ENCODE data around the gene TNNI3K. TPM values are rescaled to one million over a fixed set of nuclear protein-coding genes. Genes with fewer than 3 reads are reported as not detected.

TNNI3K gene
- total RNA-seq, 1 experiment from 2014 or later = not detected

GRCh38 chr1:74526708-74527107 lies 291.5 kb downstream of the TNNI3K start:
- peaks cover 5% of the 10 kb centered on the region; the same call in 1 of the 2 replicates for H3K4me1 ChIP-seq (ENCODE audit: insufficient read depth, low read length)
- H3K79me1 ChIP-seq (ENCODE audit: insufficient read depth, low read depth, low read length, poor library complexity, severe bottlenecking) = no peaks in the 10 kb centered on the region
- H4K91ac ChIP-seq (ENCODE audit: insufficient read length, low read depth, low read length) = no peak overlapping the region
- no peak overlapping the region for H3K4ac ChIP-seq (ENCODE audit: low read depth, low read length)
- Mint-ChIP-seq H3K9me3 (no peaks in the 10 kb centered on the region; a peak in 1 of 5 replicates), H3K4me1 (peaks cover 41 to 49% of the 10 kb centered on the region in 2 experiments), H3K4me3 (no peak overlapping the region), H3K27ac (no peak overlapping the region), H3K27me3 (ENCODE audit: low read depth) (no peaks in the 10 kb centered on the region), H3K36me3 (ENCODE audit: insufficient read depth in 1 of 3, low read depth in 3 of 3) (no peaks in the 10 kb centered on the region; a peak in 1 of 7 replicates)
- H4K8ac ChIP-seq (replicated peaks; ENCODE audit: insufficient read length, low read depth, low read length) = no peak overlapping the region
- H3K23ac ChIP-seq (ENCODE audit: insufficient read length, low read depth, low read length) = no peak overlapping the region
- H3K23me2 ChIP-seq (ENCODE audit: insufficient read length, low read depth, low read length, poor library complexity, severe bottlenecking) = no peaks in the 10 kb centered on the region
- H3K4me2 ChIP-seq (ENCODE audit: insufficient read depth, insufficient read length, low read length) = no peak overlapping the region
- no peak overlapping the region for H4K5ac ChIP-seq (ENCODE audit: insufficient read length, low read depth, low read length)
- H2AFZ ChIP-seq (ENCODE audit: low read length) = no peak overlapping the region
- H3K9me3 ChIP-seq (ENCODE audit: control insufficient read depth, low read depth, low read length) = no peaks in the 10 kb centered on the region
- no peak overlapping the region for H2BK15ac ChIP-seq (ENCODE audit: low read depth, low read length)
- DNase-seq = no peak
- H2BK5ac ChIP-seq (ENCODE audit: insufficient read length, low read length) = no peak overlapping the region
- H2BK20ac ChIP-seq (ENCODE audit: low read depth, low read length, poor library complexity, severe bottlenecking) = no peak overlapping the region
- no peak overlapping the region for H3K27ac ChIP-seq (ENCODE audit: insufficient read length, low read depth, low read length)
- no peaks in the 10 kb centered on the region for H4K20me1 ChIP-seq (ENCODE audit: control insufficient read depth, insufficient read depth, insufficient read length)
- no peak overlapping the region for H2BK12ac ChIP-seq (ENCODE audit: insufficient read length, low read depth, low read length)
- no peak overlapping the region for H3K56ac ChIP-seq (ENCODE audit: insufficient read length, low read depth, low read length)
- no peak overlapping the region for H3T11ph ChIP-seq (ENCODE audit: low read length)
- H3K79me2 ChIP-seq (ENCODE audit: insufficient read depth, low read length) = no peaks in the 10 kb centered on the region
- TF ChIP-seq, protein P1, sequence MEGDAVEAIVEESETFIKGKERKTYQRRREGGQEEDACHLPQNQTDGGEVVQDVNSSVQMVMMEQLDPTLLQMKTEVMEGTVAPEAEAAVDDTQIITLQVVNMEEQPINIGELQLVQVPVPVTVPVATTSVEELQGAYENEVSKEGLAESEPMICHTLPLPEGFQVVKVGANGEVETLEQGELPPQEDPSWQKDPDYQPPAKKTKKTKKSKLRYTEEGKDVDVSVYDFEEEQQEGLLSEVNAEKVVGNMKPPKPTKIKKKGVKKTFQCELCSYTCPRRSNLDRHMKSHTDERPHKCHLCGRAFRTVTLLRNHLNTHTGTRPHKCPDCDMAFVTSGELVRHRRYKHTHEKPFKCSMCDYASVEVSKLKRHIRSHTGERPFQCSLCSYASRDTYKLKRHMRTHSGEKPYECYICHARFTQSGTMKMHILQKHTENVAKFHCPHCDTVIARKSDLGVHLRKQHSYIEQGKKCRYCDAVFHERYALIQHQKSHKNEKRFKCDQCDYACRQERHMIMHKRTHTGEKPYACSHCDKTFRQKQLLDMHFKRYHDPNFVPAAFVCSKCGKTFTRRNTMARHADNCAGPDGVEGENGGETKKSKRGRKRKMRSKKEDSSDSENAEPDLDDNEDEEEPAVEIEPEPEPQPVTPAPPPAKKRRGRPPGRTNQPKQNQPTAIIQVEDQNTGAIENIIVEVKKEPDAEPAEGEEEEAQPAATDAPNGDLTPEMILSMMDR (conservative IDR thresholded peaks at IDR 0.05) = no peak
- no peaks in the 10 kb centered on the region for H3K27me3 ChIP-seq (ENCODE audit: insufficient read depth, low read length)
- no peak overlapping the region for H2AK5ac ChIP-seq (ENCODE audit: insufficient read length, low read length)
- no CpG with 5 or more reads among the region's 2 CpGs for WGBS (ENCODE audit: extremely low coverage, insufficient read length, low lambda C conversion rate)
- H3K14ac ChIP-seq (ENCODE audit: insufficient read depth, low read length) = no peak overlapping the region
- H3K18ac ChIP-seq (ENCODE audit: insufficient read length, low read depth, low read length) = no peak overlapping the region
- H2BK120ac ChIP-seq (ENCODE audit: low read depth, low read length, poor library complexity, severe bottlenecking) = no peak overlapping the region
- no peak overlapping the region for H3K9ac ChIP-seq (ENCODE audit: extremely low read depth, insufficient read length, low read length)
